ENCODE results near the gene DAP.
"Not testable (repeated sequence)": the region's sequence is repeated elsewhere in the genome, so short reads cannot be mapped to it uniquely, and the experiment has no call there.

Gene DAP

GRCh38 chr5:10716825-10717224, 44.2 kb downstream of the DAP start:
- not testable (repeated sequence) for H3K27ac ChIP-seq, H3K4me3 ChIP-seq

- H3K27ac ChIP-seq: no peak overlapping the region
These were observed 45.3 kb downstream of the DAP start for GRCh38 chr5:10715605-10716290.

DNA sequence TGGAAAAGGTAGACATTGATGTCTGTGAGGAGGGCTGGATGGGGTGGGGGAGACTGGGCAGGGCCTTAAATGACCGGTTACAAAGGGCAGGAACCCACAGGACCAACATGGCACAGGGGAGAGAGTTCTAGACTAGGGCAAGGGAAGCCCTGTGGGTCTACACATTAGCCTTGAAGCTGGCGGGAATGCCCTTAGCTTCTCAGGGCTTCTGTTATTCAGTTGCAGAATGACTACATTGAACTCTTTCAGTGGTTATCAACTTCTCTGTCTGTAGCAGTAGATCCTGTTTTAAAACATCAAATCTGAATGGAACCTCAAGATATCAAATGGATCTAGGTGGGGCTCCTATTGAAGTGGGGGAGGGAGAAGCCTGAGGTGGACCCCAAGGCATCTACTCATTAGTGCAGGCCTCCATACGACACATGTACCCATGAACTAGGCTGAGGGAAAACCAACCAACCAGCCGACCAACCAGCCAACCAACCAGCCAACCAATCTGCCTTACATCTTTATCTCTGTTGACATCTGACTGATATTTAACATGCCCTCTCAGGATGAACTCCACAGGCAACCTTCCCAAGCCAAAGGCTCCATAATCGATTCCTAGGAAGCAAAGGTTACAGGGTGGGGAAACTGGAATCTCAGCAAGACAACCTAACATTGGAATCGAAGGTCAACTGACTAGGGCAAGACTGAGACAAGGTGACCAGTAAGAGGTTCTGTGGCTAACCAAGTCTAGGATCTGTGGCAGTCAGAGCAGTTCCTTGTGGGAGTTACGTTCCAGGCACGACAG, 48.3 kb downstream of the DAP start:
- no peak overlapping the region for H3K4me3 ChIP-seq
- H3K27ac ChIP-seq: no peak overlapping the region

More at GRCh38 chr5:10715605-10716290, 45.3 kb downstream of the DAP start:
- no peak overlapping the region for H3K4me3 ChIP-seq

GRCh38 chr5:10711562-10711961, 49.5 kb downstream of the DAP start:
- Histone ChIP-seq H3K27ac (no peak overlapping the region), H3K4me3 (no peak overlapping the region)

- no peak overlapping the region for H3K27ac ChIP-seq
- H3K4me3 ChIP-seq: no peak overlapping the region
These were observed 50.4 kb downstream of the DAP start for GRCh38 chr5:10710513-10711128.

- H3K4me3 ChIP-seq: no peak overlapping the region
- H3K27ac ChIP-seq: no peak overlapping the region
These were observed 51.1 kb downstream of the DAP start for GRCh38 chr5:10709933-10710332.

GRCh38 chr5:10709409-10709808, 51.6 kb downstream of the DAP start:
- Histone ChIP-seq H3K4me3 (no peak overlapping the region), H3K27ac (no peak overlapping the region)

DNA sequence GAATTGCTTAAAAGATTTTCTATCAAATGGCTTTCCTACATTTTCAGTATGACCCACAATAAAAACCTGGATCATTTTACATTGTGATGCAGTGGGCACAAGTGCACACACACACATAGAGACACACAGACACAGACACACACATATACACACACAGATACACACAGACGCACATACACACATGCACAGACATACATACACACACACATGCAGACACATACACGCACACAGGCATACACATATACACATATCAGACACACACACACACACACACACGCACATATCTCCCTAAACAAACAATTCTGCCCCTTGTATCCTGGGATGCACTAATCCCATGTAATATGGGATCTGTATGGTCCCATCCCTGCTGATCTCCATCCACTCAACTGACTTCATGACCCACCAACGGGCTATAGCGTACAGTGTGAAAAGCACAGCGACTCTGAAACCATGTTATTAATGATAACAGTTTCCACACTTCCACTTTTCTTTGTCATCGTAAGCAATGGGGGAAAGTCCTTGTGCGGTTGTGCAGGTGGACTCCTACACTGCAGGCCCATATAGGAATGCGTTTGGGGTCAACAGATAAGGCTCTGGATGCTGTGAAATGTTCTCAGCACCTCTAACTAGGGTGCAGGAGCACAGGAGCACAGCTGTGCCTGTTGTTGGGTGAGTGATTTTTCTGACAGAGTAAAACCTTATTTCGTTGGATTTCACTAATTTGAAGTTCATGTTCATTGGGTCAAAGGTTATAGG, 52.7 kb downstream of the DAP start:
- Histone ChIP-seq H3K27ac (no peak overlapping the region), H3K4me3 (no peak overlapping the region)

GRCh38 chr5:10707198-10708142, 53.6 kb downstream of the DAP start:
- H3K4me3 ChIP-seq: no peak overlapping the region
- no peak overlapping the region for H3K27ac ChIP-seq

DNA sequence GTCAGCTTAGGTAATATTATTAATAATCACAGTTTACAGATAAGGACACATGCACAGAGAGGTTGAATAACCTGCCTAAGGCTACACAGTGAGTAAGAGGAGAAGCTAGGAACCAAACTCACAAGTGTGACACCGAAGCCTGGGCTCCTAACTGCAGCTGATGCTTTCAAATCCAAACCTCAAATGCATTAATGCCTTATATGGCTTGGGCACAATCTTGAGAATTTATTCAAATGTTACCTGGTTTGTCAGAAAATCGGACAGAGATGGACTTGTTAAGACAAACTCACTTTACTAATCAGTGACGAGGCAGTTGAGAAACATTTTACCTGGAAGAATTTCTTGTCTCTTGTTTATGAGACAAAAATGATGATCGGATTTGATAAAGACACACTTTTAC, 54.7 kb downstream of the DAP start:
- Histone ChIP-seq H3K4me3 (no peak overlapping the region), H3K27ac (no peak overlapping the region)

- peak overlapping the region in 1 of 21 experiments; percentile 7 for H3K27ac ChIP-seq
- H3K4me3 ChIP-seq: no peak overlapping the region
These were observed 55.3 kb downstream of the DAP start for GRCh38 chr5:10705747-10706146.

DNA sequence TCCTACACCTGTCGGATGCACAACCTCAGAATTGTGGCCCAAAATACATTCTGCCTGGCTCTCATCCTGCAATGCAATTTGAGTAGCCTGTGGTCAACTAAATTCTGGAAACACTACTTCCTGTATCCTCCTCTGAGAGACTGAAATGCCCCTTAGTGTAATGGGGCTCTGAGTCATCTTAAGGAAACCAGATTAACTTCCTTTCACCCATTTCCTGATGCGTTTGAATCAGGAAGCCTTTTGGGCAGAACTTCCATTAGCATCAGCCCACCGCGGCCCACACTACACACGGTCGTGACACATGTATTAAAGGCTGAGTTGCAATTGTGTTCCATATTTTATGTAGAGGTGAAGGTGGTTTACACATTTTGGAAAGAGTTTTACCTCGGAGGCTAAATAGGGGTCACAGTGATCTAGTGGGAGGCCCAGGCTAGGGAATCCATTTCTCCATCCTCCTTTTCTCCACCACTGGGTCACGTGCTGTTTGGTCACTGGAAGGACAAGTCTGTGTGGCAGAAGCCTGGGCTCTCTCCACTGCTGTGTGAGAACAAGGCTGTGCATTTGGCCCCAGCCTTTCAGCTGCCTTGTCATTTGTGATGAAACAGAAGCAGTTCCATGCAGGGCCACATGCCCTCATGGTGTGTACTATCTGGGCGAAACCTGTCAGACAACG, 55.9 kb downstream of the DAP start:
- Histone ChIP-seq H3K27ac (peak overlapping the region in 6 of 21 experiments; percentile 2 to 46 (median 18)), H3K4me3 (no peak overlapping the region)

DNA sequence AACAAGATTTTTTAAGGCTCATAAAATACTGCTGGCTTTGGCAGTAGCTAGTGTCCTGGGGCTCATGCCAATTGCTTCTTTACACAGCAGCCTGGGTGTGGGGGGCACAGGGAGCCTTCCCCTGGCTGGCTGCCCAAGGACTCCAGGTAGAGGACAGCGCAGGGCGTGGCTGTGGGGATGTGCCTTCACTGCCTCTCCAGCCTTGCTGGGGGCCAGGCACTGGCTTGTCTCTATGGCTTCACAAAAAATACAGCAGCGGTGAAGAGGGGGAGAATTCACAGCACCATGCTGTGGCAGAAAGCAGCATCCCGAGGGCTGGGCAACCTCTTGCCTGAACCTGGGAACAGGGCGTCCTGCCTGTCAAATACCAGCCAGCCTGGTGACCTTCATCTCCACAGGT, 57.4 kb downstream of the DAP start:
- peak overlapping the region in 3 of 21 experiments; percentile 9 to 32 (median 23) for H3K27ac ChIP-seq

GRCh38 chr5:10702911-10703491, 58.0 kb downstream of the DAP start:
- no peak overlapping the region for H3K4me3 ChIP-seq
- no peak overlapping the region for H3K27ac ChIP-seq

More for the DNA sequence above, 57.4 kb downstream of the DAP start:
- no peak overlapping the region for H3K4me3 ChIP-seq

DNA sequence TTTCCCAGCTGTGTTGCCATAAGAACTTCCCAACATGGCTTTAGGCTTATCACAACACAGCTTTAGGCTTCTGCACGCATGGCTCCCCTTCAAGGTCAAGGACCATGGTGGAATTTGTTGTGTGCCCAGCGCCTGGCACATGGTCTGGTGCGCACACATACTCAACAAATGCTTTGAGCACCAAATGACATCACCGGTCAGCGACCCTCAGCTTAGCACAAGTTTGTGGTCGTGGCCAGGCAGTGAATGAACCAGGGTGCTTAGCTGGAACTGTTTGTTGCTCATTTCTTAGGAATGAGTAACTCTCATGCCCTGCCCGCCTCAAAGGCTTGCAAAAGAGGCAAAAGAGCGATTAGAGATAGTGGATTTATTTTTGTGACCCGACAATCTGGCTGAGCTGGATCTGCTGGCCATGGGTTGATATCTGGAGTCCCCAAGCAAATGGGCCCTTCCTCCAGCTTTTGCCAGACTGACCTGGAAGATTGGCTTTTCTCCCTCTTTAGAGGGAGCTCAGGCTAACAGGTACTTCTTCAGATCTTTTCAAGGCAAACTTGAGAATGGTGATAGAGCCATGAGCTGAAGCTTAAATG, 58.9 kb downstream of the DAP start:
- Histone ChIP-seq H3K4me3 (no peak overlapping the region), H3K27ac (no peak overlapping the region)

- H3K4me3 ChIP-seq: no peak overlapping the region
- no peak overlapping the region for H3K27ac ChIP-seq
These were observed 59.4 kb downstream of the DAP start for GRCh38 chr5:10701567-10702039.

DNA sequence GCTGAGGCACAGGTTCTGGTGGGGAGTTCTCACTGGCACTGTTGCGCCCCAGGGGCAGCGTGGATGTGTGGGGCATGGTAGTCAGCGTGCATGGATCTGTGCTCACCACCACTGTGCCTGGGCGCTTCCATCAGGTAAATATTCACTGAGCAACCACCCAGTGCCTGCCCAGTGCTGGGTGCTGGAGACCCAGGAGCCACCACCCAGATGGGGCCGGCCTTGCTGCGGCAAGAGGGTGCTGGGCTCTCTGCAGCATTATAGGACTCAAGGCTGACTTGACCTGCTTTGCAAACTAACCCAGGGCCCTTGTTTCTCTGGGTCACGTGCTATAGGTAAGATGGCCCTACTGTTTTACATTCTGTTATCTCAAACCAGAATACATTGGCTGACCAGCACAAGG, 60.5 kb downstream of the DAP start:
- H3K4me3 ChIP-seq: no peak overlapping the region
- H3K27ac ChIP-seq: no peak overlapping the region

GRCh38 chr5:10699987-10700386, 61.0 kb downstream of the DAP start:
- H3K27ac ChIP-seq: no peak overlapping the region

More at GRCh38 chr5:10699987-10700386, 61.0 kb downstream of the DAP start:
- H3K4me3 ChIP-seq: no peak overlapping the region
